Measurements from ENCODE around the gene PAK5.

DNA sequence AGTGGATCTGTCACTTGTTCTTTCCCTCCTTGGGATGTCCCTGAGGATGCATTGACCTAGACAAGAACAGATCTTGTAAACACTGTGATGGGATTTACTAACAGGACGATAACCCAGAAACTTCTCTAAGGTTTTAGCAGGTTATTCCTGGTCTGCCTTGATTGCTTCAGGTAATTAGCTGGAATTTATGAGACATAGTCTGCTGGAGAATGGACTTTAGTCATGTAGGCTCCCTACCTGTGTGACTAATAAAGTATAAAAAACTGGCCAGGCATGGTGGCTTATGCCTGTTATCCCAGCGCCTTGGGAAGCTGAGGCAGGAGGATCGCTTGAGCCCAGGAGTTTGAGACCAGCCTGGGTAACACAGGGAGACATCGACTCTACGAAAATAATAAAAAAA lies 96.1 kb downstream of the PAK5 start:
- TF ChIP-seq POLR2A (IDR thresholded peaks at IDR 0.05) (no peak), EP300 (IDR thresholded peaks at IDR 0.05) (no peak)
- TF ChIP-seq, protein P1, sequence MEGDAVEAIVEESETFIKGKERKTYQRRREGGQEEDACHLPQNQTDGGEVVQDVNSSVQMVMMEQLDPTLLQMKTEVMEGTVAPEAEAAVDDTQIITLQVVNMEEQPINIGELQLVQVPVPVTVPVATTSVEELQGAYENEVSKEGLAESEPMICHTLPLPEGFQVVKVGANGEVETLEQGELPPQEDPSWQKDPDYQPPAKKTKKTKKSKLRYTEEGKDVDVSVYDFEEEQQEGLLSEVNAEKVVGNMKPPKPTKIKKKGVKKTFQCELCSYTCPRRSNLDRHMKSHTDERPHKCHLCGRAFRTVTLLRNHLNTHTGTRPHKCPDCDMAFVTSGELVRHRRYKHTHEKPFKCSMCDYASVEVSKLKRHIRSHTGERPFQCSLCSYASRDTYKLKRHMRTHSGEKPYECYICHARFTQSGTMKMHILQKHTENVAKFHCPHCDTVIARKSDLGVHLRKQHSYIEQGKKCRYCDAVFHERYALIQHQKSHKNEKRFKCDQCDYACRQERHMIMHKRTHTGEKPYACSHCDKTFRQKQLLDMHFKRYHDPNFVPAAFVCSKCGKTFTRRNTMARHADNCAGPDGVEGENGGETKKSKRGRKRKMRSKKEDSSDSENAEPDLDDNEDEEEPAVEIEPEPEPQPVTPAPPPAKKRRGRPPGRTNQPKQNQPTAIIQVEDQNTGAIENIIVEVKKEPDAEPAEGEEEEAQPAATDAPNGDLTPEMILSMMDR (IDR thresholded peaks at IDR 0.05): no peak
